HCT116 (cell line): Measurements from ENCODE around the gene ZKSCAN7.

Experiments used
- ELF1 ChIP-seq: IDR thresholded peaks from 2 replicates; pipeline ENCODE4 v1.6.1; 2012; ENCODE audit warnings: low read depth, borderline replicate concordance
- EZH2 ChIP-seq: fragments of 200-600 bp; sonication (generic); IDR thresholded peaks from 2 replicates; pipeline ENCODE4 v1.6.1; 2017; ENCODE audit warnings: antibody characterized with exemption, mixed run types
- EZH2phosphoT487 ChIP-seq: fragments of 200-600 bp; IDR thresholded peaks from 2 replicates; pipeline ENCODE4 v1.6.1; 2018; ENCODE audit warnings: antibody characterized with exemption, borderline replicate concordance
- POLR2A ChIP-seq: IDR thresholded peaks from 2 replicates; pipeline ENCODE4 v1.7.0; 2011; ENCODE audit warnings: borderline replicate concordance; ENCODE audit not compliant: insufficient read depth, insufficient read length; ENCODE audit errors: extremely low read depth

GRCh38 chr3:44601749-44602148, 46.8 kb downstream of the ZKSCAN7 start:
- TF ChIP-seq POLR2A (no peak), EZH2phosphoT487 (no peak), EZH2 (no peak), ELF1 (no peak)
